ENCODE results near the gene ISCA2. TPM values are rescaled to one million over a fixed set of nuclear protein-coding genes. Genes with fewer than 3 reads are reported as not detected.

Gene ISCA2
- total and polyA plus RNA-seq, 2 donors (not counting 1 experiment from before 2014, with no cell fraction given) = 14.1 to 28.3 TPM

GRCh38 chr14:74491956-74492775 is 1.4 kb upstream of the ISCA2 start:
- WGBS (ENCODE audit: insufficient coverage) = under 1% methylated on average over 18 of the region's 20 CpGs
- Histone ChIP-seq H3K79me2 (ENCODE audit: control insufficient read depth, insufficient read depth, low read length) (peaks cover 52% of the 10 kb centered on the region), H4K20me1 (ENCODE audit: control insufficient read depth, insufficient read depth, low read length, poor library complexity, severe bottlenecking) (peaks cover 7% of the 10 kb centered on the region), H3K9ac (ENCODE audit: low read length) (peak overlapping the region; percentile 93), H3K4me3 (ENCODE audit: control extremely low read depth in 1 of 5, extremely low read depth in 1 of 5, insufficient read depth in 1 of 5, low read depth in 2 of 5, low read length in 4 of 5) (peak overlapping the region; percentile 73 to 90 (median 87)), H2AFZ (ENCODE audit: insufficient read depth, low read depth, low read length, poor library complexity, severe bottlenecking) (peak overlapping the region; percentile 98), H3K27me3 (replicated peaks in 1 of 4; ENCODE audit: control extremely low read depth in 1 of 4, control insufficient read depth in 3 of 4, insufficient read depth in 4 of 4, low read length in 3 of 4) (no peaks in the 10 kb centered on the region), H3K4me2 (replicated peaks; ENCODE audit: low read depth, low read length, poor library complexity, severe bottlenecking) (peak overlapping the region; percentile 95), H3K27ac (ENCODE audit: low read length in 2 of 2) (peak overlapping the region; percentile 74 to 97), H3K4me1 (ENCODE audit: control insufficient read depth in 2 of 2, insufficient read depth in 2 of 2, low read length in 2 of 2) (peaks cover 18 to 27% of the 10 kb centered on the region in 2 donors), H3K9me3 (ENCODE audit: control extremely low read depth in 1 of 3, control insufficient read depth in 2 of 3, insufficient read depth in 1 of 3, low read length in 2 of 3) (no peaks in the 10 kb centered on the region), H3K36me3 (replicated peaks in 1 of 2; ENCODE audit: control extremely low read depth in 1 of 2, control insufficient read depth in 1 of 2, extremely low read depth in 1 of 2, insufficient read depth in 2 of 2, low read length in 1 of 2) (peaks cover 0 to 7% of the 10 kb centered on the region in 2 experiments)
- Mint-ChIP-seq H3K27ac (no peak overlapping the region), H3K9me3 (ENCODE audit: insufficient read depth) (no peaks in the 10 kb centered on the region), H3K4me3 (no peak overlapping the region), H3K4me1 (peaks cover 32% of the 10 kb centered on the region), H3K27me3 (no peaks in the 10 kb centered on the region)
- intact Hi-C loops (cut with micrococcal nuclease) = loop anchor here (1.0 to 5.0 kb wide), 4 partner anchors 117 to 1169 kb away; partner anchors contain the start of genes ERG28 and TTLL5
- DNase-seq (peak; percentile 63), ATAC-seq (ENCODE audit: low read depth) (no peak)
- no peak for TF ChIP-seq EZH2 (IDR thresholded peaks at IDR 0.05; ENCODE audit: borderline replicate concordance, insufficient read depth, low read depth, low read length, poor library complexity, severe bottlenecking)
- peak; percentile 51 for TF ChIP-seq CTCF (IDR thresholded peaks at IDR 0.05)
- CTCF ChIA-PET = interaction anchor here (0.7 to 2.7 kb wide), 9 partner anchors 10 to 134 kb away, joined by 3 to 15 read pairs (median 4); no protein-coding TSS in a partner anchor
- POLR2A ChIA-PET = interaction anchor here (1.2 to 2.1 kb wide), 2 partner anchors 90 to 133 kb away, joined by 3 to 13 read pairs; no protein-coding TSS in a partner anchor
